Stimulated activated CD4-positive, alpha-beta T cell treated with anti-CD3 and anti-CD28 coated beads, Interleukin-4, amount 100 ng/mL, for 4 hours (primary cell): ENCODE results near the gene VSTM2L.
"Not testable (repeated sequence)": the region's sequence is repeated elsewhere in the genome, so short reads cannot be mapped to it uniquely, and the experiment has no call there.

ENCODE experiments used
- DNase-seq, 2 experiments: peaks; one replicate each; pipeline ENCODE4 v3.0.0-alpha.2; 2020

The VSTM2L gene

DNA sequence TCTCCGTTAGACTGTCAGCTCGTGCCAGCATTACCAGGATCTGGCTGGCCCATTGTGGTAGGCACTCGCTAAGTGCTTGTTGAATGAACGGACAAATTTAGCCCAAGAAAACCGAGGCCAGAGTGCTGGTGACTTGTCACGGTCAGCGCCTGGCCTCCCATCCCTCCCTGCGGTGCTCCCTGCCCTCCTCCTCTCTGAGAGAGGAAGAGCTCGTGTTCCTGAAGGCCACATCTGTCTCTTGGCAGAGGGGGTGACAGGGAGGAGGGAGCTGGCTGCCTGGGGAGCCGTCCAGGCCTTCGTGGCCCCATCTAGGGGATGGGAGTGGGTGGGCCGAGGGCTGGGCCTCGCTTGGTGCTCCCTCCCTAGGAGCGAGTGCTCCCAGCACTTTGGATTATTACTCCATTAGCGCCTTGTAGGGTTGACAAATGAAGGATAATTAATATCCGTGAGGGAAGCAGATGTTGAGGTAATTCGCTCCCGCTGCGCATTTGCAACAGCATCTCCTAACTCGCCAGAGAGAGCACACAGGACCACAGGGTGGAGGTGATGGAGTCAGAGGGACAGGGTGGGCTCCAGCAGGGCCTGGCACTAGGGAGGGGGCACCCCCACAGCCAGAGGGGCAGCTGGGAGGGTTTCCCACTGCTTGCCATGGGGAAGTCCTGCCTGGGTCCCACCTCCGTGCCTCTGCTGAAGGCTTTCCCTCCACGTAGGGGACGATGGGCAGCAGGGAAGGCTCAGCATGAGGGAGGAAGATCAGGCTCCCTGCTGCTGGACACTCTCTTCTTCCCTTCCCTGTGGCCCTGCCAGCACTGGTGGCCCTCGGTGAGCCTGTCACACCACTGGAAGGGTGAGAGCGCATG is 37.0 kb downstream of the VSTM2L start:
- DNase-seq = no peak

- no peak for DNase-seq
Observed at GRCh38 chr20:37940858-37941257, 37.9 kb downstream of the VSTM2L start.

DNA sequence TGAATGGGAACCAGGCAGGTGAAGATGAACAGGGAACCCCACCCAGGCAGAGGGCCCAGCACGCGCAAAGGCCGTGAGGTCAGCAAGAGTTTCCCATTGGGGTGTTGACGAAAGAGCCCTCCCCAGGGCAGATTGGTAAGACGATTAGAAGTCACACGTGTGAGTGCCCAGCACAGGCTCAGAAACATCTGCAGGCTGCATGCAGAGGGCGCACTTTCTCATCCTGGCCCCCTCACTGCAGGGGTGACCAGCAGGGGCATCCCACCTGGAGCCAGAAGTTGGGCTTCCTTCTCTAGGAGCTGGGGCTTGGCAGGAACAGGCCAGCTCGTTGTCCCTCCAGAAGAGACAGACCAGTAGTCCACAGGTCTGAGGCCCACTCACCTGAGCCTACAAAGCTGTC is 38.4 kb downstream of the VSTM2L start:
- DNase-seq = no peak

GRCh38 chr20:37941992-37942391 is 39.1 kb downstream of the VSTM2L start:
- no peak for DNase-seq

DNA sequence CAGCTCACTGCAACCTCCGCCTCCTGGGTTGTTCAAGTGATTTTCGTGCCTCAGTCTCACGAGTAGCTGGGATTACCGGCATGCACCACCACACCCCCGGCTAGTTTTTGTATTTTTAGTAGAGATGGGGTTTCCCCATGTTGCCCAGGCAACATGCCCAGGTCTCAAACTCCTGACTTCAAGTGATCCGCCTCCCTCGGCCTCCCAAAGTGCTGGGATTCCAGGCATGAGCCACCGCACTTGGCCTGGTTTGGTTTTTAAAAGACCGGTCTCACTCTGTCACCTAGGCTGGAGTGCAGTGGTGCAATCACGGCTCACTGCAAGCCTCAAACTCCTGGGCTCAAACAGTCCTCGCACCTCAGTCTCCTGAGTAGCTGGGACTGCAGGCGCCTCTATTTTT is 40.1 kb downstream of the VSTM2L start:
- no peak for DNase-seq

DNA sequence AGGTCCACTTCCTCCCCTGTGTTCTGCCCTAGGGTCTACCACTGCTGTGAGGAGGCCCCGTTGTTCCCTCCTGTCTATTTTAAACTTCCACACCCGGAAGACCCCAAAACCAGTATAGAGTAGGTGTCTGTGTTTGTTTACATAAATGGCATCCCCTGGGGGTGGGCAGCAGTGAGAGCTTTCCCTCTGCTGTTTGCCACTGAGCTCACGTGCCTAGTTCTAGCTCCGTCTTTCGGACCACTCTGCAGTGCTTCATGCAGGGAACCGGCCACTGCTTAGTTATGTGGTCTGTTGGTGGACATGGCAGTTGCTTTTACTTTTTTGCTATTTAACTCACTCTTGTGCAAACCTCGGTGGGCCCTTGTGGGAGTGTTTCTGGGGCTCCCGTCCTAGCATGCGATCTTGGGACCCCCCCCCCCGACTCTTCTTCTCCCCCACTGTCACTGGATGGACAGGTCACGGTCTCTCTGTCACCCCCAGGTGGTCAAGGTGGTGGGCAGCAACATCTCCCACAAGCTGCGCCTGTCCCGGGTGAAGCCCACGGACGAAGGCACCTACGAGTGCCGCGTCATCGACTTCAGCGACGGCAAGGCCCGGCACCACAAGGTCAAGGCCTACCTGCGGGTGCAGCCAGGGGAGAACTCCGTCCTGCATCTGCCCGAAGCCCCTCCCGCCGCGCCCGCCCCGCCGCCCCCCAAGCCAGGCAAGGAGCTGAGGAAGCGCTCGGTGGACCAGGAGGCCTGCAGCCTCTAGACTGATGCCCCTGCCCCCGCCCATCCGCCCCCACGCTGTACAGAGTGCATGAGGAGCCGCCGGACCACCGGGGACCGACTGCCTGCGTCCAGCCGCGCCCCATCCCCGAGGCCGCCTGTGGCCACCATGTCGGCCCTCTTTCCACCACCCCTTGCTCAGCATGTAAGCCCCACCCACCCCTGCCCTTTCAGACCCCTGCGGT is 40.9 kb downstream of the VSTM2L start:
- no peak for DNase-seq

GRCh38 chr20:37944456-37944981 is 41.6 kb downstream of the VSTM2L start:
- no peak for DNase-seq

DNA sequence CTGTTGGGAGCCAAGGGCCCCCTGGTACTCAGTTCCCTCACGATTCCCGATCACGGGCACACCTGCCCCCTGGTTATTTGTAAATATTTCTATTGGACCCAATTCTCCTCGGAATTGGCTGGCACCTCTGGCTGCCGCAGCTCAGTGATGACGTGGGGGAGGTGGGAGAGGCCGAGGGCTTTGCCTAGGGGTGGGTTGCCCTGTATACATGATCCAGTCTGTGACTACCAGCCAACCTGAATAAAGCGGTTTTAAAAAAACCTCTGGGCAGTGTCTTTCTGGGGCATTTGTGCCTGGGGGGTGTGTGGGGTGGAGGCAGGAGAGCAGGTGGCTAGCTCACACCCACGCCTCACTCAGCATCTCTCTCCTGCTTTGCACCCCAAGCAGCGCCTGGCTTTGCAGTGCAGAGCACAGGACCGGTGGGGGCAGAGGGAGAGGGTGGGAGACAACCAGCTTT is 42.2 kb downstream of the VSTM2L start:
- no peak for DNase-seq

GRCh38 chr20:37946946-37947345 is 44.0 kb downstream of the VSTM2L start:
- no peak for DNase-seq

- no peak for DNase-seq
Observed at GRCh38 chr20:37947943-37948342, 45.0 kb downstream of the VSTM2L start.

GRCh38 chr20:37948956-37949355 is 46.0 kb downstream of the VSTM2L start:
- DNase-seq = no peak

DNA sequence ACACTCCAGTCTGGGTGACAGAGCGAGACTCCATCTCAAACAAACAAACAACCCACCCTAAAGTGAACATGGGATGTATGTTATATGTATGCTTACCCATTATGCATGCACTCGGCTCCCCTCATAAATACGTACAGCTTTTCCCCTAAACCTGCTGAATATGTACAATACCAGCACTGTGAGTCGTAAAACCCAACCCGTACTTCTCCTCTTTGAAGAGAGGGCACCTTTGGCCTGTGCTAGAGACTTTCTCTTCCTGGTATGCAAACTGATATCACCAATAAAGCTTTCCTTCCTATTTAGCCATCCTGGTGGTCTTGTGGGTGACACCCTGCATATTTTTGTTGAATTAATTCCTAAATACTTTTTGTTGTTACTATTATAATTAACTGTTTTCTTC is 51.3 kb downstream of the VSTM2L start:
- DNase-seq = no peak

DNA sequence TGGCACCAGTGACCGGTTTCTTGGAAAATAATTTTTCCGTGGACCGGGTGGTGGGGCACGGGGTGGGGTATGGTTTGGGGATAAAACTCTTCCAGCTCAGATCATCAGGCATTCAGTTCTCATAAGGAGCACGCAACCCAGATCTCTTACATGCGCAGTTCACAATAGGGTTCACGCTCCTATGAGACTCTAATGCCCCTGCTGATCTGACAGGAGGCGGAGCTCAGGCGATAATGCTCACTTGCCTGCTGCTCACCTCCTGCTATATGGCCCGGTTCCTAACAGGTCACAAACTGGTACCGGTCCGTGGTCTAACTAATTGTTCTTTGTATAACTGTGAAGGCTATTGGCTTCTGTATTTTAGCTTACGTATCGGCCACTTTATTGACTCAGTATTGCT is 51.7 kb downstream of the VSTM2L start:
- no peak for DNase-seq

DNA sequence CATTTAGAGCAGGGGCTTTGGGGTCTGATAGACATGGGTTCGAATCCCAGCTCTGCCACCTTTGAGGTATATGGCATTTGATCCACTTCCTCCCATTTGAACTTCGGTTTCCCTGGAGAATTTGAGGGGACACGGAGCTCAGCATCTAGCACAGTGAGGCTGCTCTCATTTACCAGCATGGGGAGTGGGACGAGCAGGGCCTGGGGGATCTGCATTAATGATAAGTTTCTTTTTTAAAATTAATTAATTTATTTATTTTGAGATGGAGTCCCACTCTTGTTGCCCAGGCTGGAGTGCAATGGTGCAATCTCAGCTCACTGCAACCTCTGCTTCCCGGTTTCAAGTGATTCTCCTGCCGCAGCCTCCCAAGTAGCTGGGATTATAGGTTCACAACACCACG is 52.6 kb downstream of the VSTM2L start:
- DNase-seq = no peak

DNA sequence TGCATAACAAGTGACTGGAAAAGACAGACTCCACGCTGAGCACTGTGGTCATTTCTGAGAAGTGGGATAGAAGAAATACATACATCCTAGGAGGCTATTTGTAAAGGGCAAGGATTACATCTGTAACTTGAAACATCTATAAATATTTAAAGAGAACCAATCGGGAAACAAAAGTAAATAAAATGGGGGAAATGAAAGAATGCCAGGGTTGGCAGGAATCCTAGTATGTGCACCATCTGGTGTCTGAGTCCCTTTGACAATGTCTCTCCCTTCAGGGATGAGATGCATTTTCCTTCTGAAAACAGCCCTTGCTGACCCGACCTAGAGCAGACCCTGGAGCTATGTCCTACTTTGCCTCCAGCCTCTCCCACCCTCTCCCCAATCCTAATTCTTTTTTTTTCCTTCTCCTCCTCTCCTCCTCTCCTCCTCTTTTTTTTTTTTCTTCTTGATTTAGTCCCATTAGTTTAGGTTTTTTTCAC is 53.2 kb downstream of the VSTM2L start:
- DNase-seq = no peak

DNA sequence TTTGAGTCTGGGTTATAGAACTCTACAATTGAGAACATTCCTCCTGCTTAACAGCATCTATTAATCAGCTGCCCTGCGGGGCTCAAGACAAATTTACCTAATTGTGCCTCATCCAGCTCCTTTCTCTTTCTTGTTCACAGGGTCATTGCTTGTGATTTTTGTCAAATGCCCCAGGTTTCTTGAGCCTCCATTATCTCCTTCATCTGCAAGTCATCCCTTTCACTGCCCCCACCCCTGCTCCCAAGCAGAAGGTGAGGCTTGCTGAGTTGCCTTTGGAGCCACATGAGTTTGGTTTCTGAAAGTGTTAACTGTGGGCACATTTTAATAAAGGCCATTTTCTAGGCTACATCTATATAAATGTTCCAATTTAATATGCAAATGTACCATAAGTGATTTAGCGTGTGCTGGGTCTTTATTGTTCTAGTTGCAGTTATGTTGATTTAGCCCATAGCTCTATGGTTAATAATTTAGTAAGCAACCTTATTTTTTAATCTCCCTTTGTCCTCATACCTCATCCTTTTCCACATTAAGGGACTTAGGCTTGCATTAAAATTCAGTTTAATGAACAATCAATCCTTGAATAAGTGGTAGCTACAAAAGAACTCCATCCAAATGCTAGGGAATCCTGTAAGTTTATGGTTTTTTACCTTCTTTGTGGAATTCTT is 56.1 kb downstream of the VSTM2L start:
- no peak for DNase-seq

DNA sequence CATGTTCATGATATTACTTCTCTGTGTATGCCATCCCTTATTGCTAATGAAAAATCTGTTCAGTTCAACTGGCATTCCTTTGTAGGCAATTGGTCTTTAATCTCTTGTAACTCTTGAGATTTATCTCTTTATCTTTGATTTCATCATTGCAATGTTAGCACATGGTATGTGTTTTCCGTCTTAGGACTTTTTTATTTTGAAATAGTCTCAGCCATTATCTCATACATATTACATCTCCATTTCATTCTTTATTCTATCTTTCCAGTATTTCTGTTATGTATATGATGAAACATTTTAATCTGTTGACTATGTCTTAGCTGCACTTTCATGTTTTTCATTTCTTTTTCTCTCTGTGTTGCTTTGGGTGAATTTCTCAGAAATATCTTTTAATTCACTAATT is 58.1 kb downstream of the VSTM2L start:
- DNase-seq = no peak

GRCh38 chr20:37963483-37963882 is 60.6 kb downstream of the VSTM2L start:
- not testable (repeated sequence) for DNase-seq

DNA sequence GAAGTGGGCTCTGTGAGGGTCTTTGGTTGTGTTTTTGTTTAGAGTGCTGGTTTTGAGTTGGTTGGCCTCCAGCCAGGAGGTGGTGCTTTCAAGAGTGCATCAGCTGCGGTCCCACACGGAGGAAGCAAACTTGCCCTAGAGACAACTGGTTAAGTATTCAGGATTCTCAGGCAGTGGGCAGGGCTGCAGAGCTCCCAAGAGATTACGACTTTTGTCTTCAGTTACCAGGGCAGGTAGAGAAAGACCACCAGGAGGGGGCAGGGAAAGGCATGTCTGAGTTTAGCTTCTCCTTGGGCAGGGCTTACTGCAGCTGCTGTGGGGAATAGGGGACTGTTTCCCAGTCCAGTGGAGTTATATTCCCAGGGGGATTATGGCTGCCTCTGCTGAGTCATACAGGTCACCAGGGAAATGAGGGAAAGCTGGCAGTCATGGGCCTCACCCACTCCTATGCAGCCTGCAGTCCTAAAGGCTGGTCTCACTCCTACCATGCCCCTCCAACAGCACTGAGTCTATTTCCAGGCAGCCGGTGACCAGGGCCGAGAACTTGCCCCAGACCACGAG is 66.0 kb downstream of the VSTM2L start:
- DNase-seq = no peak

- no peak for DNase-seq
Observed at GRCh38 chr20:37969949-37970855, 67.3 kb downstream of the VSTM2L start.

DNA sequence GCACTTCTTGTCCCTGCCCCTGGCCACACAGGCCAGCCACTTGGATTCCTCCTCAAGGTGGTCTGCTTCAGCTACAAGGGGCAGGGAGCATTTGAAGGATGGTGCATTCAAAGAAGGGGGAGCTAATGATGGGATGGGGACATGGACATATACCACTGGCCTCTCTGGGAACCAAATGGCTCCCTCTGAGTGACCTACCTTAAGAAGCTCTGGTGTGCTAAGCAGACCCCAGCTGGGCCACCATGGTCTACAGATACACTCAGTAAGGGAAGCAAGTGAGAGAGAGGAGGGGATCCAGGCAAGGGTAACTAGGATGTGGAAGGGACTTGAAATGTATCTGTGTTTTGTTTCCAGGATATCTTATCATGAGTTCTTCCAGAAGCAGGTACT is 67.9 kb downstream of the VSTM2L start:
- DNase-seq = no peak
